NCI-H146 treated with DMSO at 0.1 percent for 48 hours (cell line): Measurements from ENCODE around the gene GNA12.
"Not testable (repeated sequence)": the region's sequence is repeated elsewhere in the genome, so short reads cannot be mapped to it uniquely, and the experiment has no call there.

Experiments used
- DNase-seq: peaks from one replicate; lab custom pipeline; 2025; ENCODE audit not compliant: unreplicated experiment; lab: John Stamatoyannopoulos, UW

The GNA12 gene

GRCh38 chr7:2701424-2701823, 142.7 kb downstream of the GNA12 start:
- no peak for DNase-seq

- no peak for DNase-seq
Measured at GRCh38 chr7:2700141-2700850, 143.8 kb downstream of the GNA12 start.

GRCh38 chr7:2699289-2699620, 144.9 kb downstream of the GNA12 start:
- no peak for DNase-seq

- DNase-seq = no peak
Measured at GRCh38 chr7:2698581-2699288, 145.4 kb downstream of the GNA12 start.

- not testable (repeated sequence) for DNase-seq
Measured at GRCh38 chr7:2694122-2694436, 150.0 kb downstream of the GNA12 start.

- DNase-seq = not testable (repeated sequence)
Measured at GRCh38 chr7:2693420-2694121, 150.5 kb downstream of the GNA12 start.

GRCh38 chr7:2692543-2692942, 151.6 kb downstream of the GNA12 start:
- no peak for DNase-seq

GRCh38 chr7:2691932-2692439, 152.1 kb downstream of the GNA12 start:
- not testable (repeated sequence) for DNase-seq

- DNase-seq = no peak
Measured at GRCh38 chr7:2691011-2691707, 152.9 kb downstream of the GNA12 start.

GRCh38 chr7:2689951-2690705, 154.0 kb downstream of the GNA12 start:
- DNase-seq = no peak

- no peak for DNase-seq
Measured at GRCh38 chr7:2689343-2689847, 154.7 kb downstream of the GNA12 start.

GRCh38 chr7:2688409-2689342, 155.4 kb downstream of the GNA12 start:
- DNase-seq = no peak

GRCh38 chr7:2687881-2688318, 156.2 kb downstream of the GNA12 start, which contains the start of gene AMZ1:
Gene AMZ1, plus strand, starts transcription at chr7:2688202. Its CDS starts 12,250 bp downstream, at chr7:2700452.
- DNase-seq = no peak

GRCh38 chr7:2687338-2687869, 156.7 kb downstream of the GNA12 start:
- peak; percentile 23 for DNase-seq

- no peak for DNase-seq
Measured at GRCh38 chr7:2686101-2686500, 158.0 kb downstream of the GNA12 start.

- DNase-seq = no peak
Measured at GRCh38 chr7:2684501-2684900, 159.6 kb downstream of the GNA12 start.

- no peak for DNase-seq
Measured at GRCh38 chr7:2681929-2682799, 161.9 kb downstream of the GNA12 start.
